T follicular helper cell (primary cell): ENCODE measurements around the gene CDSN.

Experiments used
- DNase-seq: peaks from one replicate; pipeline ENCODE4 v3.0.0-alpha.2; 2020; ENCODE audit warnings: low read depth

CDSN gene

DNA sequence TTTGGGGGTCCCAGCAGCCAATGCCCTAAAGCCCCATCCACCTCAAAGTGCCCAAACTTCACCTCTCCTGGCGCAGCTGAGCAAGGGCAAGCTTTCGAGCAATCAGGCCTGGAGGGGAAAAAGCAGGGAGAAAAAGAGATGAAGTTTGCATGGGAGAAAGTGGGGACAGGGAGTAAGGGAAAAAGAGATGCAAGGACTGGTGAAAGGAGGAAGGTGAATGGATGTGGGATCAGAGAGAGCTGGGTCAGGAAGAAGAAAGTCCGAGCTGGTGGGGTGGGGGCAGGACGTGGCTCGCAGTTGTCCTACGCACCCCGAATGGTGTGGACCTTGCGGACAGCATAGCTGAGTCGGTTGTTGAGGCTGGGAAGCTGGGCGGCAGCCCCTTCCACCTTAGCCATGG, 25.1 kb upstream of the CDSN start:
- no peak for DNase-seq

DNA sequence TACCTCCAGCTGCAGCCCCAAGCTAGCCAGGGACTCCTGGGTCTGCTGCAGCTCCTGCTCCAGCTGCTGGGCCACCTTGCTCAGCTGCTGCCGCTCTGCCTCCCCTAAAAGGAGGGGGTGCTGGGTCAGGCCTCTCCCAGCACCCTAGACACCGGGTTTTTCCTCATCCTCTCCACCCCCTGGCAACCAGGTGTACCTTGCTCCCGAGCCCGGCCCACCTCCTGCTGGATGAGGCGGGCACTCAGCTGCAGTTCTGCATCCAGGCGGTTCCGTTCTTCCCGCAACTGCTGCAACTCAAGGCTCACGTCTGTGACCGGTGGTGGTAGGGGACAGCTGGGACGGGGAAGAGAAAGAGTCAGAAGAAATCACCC, 24.7 kb upstream of the CDSN start:
- no peak for DNase-seq

DNA sequence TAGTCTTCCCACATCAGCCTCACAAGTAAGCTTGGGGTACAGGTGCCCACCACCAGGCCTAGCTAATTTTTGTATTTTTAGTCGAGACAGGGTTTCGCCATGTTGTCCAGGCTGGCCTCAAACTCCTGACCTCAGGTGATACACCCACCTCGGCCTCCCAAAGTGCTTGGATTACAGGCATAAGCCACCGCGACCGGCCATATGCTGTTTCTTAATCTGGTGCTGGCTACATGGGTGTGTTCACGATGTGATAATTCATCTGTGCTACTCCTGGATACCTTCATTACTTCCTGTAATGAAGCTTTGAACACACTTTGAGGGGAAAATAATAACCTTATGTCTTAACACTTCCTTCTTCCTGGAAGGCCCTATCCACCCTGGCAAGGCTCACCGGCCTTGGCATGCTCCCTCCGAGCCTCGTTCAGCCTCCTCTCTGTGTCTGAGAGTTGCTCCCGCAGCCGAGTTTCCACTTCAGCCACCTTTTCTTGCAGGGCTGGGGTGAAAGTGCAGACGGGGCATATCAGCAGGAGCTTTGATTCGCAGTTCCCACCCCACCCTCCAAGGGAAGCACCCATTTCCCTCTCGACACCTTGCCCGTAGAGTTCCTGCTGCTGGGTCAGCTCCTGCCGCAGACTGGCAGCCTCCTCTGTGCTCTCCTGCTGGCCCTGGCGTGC, 24.2 kb upstream of the CDSN start:
- DNase-seq: no peak

DNA sequence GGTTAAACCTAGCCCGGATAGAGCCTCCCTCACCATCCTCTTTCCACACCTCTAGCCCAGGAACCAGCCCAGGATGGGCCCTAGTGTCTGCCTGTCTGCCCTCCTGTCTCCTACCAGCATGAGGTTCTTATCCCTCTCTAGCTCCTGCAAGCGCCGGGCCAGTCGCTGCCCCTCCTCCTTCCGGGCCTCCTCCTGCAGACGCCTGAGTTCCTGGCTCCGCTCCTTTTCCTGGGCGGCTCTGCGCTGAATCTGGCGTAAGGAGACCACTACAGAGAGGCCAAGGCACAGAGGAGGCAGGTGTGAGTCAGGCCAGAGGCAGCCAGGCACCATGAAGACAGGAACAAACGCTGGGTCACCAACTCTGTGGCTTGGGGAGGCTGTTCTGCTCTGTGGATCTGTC, 22.9 kb upstream of the CDSN start:
- no peak for DNase-seq

DNA sequence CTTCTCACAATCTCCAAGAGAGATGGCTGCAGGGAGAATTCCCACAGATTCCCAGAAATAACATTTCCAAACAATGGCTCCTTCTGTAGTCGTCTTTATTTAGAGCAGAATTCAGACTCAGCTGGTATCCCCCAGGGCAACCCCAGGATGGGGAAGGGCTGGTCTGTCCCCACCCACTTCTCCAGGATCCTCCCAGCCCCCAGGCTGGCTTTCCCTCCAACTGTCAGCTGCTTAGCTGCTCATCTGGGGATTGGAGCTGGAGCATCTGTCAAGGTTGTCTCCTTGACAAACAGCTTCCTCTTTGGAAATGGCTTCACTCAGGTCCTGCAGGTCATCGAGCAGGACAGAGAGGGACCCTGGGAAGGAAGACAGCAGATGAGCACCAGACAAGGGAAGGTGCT, 22.1 kb upstream of the CDSN start:
- DNase-seq: no peak

DNA sequence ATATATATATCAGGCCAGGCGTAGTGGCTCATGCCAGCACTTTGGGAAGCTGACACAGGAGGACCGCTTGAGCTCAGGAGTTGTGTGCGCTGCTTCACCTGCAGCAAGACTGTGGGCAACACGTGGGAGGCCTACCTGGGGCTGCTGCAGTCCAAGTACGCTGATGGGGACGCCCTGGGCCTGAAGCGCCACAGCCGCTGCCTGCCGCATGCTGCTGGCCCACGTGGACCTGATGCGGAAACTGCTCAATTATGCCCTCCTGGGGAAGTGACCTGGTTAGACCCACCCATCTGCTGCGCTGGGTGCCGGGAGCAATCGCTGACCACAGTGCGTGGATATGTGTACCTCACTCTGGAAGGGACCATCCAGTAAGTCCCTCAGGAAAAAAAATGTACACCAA, 20.4 kb upstream of the CDSN start:
- DNase-seq: no peak

DNA sequence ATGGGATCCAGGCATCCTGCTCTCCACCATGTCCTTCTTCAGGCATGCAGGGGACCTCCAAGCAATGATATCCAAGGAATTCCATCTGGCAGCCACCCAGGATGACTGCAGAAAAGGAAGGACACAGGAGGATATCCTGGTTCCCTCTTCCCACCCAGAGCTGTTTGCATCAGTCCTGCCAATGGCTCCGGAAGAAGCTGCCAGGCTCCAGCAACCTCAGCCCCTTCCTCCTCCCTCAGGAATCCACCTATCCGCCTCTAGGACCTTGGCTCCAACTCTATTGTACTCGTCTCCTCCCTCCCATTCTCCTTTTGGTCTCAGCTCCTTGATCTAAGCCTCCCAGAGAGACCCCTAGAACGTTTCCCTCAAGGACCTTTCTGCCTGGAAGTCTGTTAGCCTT, 19.4 kb upstream of the CDSN start:
- no peak for DNase-seq

DNA sequence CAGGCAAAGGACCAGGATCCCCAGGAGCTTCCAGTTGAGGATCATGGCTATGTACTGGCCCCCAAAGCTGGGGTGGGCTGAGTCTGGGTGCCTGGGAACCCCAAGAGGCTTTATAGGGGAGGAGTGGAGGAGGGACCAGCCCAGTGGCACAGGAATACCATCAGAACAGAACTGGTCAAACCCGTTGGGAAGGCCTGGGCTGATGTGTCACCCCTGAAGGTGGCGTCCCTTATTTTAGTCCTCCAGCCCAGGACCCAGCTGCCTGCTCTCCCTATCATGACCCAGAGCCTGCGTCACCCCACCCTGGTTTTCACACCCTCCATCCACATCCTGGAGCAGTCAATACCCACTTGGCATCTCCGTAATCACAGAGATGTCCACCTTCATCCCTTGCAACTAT, 18.7 kb upstream of the CDSN start, which contains the start of gene PSORS1C2:
Gene PSORS1C2, minus strand, starts transcription at position 85 of the 400 bp plus-strand sequence. Its CDS starts 40 bp downstream, at position 45.
- no peak for DNase-seq

DNA sequence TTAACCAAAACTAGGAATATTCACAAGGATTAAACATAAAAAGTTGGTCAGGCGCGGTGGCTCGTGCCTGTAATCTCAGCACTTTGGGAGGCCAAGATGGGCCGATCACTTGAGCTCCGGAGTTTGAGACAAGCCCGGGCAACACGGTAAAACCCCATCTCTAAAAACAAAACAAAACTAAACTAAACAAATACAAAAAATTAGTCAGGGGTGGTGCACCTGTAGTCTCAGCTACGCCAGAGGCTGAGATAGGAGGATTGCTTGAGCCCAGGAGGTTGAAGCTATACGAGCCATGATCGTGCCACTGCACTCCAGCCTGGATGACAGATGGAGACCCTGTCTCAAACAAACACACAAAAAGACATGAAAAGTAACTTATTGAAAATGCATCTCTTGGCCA, 15.5 kb upstream of the CDSN start:
- no peak for DNase-seq

DNA sequence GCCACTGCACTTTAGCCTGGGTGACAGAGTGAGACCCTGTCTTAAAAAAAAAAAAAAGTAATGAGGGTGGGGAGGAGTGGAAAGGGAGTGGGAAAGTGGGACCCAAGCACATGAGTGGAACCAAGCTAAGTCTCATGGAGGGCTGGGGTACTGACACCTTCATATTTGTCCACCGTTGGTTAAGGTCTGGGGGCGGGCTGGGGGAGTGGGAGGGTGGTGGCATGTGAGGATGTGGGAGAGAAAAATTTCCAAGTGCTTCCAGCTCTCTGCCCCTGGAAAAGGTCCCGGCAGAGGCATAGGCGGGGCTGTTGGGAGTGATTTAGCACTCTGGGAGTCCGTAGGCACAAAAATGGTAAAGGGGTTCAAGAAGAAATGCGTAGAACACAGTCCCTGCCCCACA, 12.6 kb upstream of the CDSN start:
- no peak for DNase-seq

DNA sequence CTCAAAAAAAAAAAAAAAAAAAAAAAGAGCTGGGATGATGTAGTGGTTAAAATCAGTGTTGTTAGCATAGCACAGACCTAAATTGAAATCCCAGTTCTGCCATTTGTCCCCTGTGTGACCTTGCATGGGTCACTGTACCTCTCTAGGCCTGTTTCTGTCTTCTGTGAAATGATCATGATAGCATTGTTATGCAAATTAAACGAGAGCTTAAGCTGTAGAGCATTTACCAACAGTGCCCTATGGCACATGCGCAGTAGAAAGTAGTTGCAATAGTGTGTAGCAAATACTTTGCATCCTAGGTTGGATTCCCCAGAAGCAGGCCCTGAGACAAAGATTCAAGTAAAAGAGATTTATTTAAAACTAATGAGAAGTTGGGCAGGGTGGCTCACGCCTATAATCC, 11.3 kb upstream of the CDSN start:
- DNase-seq: no peak

DNA sequence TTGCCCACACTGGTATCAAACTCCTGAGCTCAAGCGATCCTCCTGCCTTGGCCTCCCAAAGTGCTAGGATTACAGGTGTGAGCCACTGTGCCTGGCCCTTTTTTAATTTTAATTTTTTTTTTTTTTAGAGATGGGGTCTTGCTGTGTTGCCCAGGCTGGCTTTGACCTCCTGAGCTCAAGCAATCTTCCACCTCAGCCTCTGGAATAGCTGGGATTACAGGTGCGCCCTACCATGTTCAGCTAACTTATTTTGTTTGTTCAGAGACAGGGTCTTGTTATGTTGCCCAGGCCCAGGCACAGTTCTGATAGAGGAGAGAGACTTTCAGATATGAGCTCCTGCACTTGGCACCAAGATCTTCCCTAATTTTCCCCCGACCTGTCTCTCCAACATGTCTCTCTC, 10.5 kb upstream of the CDSN start:
- no peak for DNase-seq

DNA sequence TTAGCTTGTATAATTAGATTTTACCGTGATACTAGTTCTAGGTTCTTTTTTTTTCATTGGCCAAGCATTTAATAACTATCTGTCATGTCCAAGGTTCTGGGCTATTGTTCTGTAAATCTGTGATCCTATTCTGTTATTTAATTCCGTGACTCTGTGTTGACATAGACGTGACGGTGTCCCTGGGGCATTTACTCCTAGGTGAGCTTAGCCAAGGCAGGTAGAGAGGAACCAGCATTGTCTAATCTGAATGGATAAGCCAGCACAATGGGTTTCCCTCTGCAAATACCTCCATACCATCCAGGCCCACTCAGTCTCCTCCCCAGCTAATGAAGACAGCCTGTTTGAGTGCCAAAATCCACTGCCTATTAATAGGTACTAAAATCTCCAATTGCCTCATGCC, 8.9 kb upstream of the CDSN start:
- DNase-seq: no peak

DNA sequence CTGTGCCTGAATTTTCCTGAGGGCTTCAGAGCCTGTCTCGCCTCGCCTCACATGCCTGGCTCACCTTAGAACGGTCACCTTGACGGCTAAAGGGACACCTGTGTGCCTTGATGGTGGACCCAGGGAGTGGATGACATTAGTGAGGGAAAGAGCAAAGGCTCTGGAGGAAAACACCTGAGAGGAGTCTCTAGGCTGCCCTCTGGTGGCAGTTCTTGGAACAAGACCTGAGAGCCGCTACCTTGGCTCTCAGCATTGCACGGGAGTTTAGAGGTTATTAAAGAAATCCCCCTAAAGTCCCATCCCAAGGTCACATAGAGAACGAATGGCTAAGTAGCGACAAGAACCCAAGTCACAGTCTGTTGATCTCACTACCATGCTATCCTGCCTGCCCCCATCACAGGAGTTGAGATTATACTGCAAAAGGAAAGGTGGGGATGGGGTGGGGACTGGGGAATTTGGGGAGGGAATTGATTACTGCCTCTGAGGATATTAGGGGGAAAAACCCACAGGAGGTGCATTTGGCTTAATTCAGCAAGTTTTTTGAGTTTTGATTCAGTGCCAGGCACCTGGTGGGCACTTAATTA, 7.9 kb upstream of the CDSN start:
- DNase-seq: peak; percentile 62

DNA sequence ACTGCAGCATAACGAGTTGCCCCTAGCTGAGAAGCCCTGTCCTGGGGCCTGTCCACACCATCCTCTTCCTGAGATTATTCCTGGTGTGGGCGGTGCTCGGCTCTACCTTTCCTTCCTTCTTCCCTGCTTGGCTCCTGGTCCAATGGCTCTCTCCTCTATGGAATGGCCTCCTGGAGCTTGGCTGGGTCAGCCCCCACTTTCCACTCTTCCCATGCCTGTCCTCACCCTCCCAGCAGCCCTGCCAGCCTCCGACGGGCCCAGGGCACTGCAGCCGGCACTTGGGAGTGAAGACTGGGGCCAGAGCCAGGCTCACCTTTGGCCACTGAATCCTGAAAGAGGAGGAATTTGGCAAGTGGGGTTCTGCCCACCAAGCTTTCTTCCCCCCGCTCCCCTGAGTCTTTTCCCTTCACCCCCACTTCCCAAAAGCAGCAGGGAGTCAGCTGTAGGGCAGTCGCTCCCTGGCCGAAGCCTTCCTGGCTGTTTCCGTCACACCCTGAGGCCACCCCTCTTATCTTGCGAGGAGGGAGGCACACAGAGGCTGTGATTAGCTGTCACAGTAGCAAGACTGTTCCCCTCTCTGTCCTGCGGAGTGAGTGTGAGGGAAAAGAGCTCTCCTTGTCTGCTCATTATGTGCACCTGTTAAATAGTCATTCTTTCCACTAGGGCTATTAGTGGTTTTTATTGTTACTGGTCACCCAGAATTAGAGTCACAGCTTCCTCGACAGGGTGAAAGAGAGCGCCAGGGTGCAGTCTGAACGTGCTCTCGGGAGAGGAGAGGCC, 6.3 kb upstream of the CDSN start:
- DNase-seq: no peak

DNA sequence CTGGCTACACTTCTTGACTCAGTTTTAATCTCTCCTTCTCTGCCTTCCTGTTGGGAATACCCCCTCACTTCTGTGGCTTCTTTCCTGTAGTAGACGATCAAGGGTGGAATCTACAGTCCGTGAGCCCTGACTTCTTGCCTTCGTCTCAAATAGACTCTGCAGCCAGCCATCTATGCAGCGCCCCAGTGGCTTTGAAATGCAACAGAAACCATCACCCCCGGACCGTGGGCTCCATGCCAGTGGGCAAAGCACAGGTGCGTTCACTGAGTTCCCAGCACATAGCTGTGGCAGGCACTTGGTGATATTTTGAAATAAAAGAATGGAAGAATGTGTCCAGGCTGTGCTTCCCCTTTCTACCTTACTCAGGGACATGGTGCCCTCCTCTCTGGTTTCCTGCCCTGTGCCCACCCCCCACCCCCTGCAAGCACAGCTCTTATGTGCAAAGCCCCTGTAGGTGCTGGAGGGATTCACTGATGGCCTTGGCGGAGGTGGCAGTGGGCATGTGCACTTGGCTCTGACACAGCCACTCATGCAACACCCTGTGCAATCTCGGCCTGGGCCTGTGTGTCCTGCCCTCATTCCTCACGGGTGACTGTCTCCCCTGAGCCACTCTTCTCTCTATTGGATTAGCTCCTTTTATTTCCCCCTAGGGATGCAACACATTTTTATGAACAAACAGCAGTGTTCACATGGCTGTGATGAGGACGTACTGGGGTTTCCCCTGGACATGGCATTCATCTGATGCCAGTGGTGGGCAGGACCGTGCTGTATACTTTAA, 5.5 kb upstream of the CDSN start:
- no peak for DNase-seq

DNA sequence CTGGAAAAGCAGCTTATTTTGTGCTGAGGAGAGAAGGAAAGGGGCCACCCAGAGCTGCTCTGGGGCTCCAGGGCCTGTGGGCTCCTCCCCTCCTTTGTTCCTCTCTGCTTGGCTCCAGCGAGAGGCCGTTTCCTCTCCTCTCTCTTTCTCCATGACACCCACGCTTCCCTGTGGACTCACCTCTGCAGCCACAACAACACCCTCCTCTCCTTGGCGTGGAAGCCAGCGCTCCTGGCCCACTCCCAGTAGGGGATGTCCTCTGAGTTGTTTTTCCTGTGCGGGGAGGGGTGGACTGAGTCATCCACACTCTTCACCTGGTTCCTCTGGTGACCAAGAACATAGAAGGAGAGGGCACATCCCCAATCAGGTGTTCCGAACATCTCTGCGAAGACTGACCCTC, 4.9 kb upstream of the CDSN start:
- no peak for DNase-seq

DNA sequence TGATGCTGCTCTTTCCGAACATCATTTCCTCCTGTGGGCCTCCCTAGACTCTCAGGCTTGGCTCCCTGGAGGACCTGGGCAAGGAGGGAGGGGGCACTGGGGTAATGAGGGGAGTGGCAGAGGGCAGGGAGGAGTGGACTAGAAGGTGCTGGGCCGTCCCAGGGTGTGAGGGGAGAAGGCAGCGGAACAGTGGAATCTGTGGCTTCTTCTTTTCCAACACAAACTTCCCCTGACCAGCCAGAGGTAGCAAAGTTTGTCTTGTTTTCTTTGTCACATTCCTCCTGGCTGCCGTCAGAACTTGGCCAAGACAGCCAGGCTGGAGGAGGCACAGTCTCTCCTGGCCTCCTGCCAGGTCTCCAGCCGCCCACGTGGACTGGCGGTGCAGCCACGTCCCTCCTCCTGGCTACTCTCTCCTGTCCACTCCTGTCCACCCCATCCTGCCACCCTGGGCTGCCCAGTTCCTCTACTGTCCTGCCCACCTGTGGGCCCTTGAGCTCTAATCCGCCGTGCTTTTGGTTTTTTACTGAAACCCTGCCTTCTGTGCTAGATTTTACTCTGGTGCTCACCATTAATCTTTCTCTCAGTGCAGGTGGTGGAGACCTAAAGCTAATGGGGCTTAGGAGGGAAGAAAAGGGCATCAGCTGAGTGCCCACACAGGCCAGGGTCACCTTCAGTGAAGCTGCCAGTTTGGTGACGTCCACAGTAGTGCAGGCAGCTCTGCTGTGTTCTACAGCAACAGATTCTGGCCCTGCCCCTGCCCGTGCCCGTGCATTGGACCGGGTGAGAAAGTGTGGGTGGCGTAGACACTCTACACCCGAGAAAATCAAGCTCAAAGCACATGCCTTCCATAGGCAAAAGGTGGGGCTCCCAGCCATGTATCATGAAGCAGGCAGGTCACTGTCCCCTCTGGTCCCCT, 2.8 kb upstream of the CDSN start:
- DNase-seq: no peak

DNA sequence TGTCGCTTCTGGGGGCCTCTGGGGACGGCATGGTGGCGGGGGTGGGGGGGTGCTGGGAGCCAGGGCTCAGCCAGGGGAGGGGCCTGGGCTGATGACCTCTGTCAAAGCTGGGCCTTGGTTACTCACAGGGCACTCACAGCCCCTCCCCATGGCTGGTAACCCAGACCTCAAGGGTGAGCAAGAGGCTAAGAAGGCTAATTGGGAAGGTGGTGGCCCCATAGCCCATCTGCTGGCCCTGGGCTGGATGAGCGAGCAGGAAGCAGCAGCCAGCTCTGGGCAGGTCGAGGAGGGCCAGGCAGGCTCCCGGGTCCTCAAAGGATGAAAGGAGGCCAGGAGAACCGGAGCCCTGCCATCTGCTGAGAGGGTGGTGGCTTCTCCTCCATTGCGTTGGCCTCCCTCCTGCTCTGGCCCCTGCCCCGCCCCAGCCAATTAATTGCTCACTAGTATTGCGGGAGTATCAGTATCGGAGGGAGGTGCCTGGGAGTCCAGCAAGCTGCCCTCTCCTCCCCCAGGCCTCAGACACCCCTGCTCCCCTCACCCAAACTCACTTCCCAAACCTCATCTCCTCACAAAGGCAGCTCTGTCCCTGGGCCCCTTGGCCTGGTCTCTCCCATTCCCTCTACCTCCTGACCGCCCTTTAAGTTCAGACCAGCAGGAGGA, 1.0 kb upstream of the CDSN start:
- no peak for DNase-seq

DNA sequence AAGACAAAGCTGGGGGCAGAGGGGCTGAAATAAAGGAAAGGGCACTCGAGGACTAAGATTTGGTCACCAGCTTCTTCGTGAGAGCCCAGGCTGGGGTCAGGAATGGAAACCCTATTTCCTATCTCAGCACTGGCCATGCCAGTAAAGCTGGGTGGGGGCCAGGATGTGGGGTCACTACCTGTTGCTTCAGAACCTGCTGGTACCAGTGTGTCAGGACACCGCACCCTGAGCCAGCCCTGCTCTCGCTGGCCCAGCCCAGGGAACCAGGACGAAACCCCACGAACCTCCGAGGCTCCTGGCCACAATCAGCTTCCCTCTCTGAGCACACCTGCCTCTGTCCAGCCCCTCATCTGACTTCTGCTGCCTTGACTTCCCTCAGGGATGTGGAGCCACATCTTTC, 2.1 kb downstream of the CDSN start:
- DNase-seq: no peak
